Germinal center (tissue), 1 donor: Measurements from ENCODE around the gene KRT26.

Source experiments
- DNase-seq: peaks from one replicate; pipeline ENCODE4 v3.0.0; 2012; ENCODE audit warnings: mixed read lengths, low spot score

KRT26 gene

GRCh38 chr17:40727447-40728231 is 44.4 kb downstream of the KRT26 start:
- no peak for DNase-seq

GRCh38 chr17:40726919-40727318 is 45.1 kb downstream of the KRT26 start:
- DNase-seq = no peak

- no peak for DNase-seq
Measured at GRCh38 chr17:40724656-40725055, 47.3 kb downstream of the KRT26 start.

- DNase-seq = no peak
Measured at GRCh38 chr17:40722241-40722640, 49.8 kb downstream of the KRT26 start.

- DNase-seq = no peak
Measured at GRCh38 chr17:40720899-40721298, 51.1 kb downstream of the KRT26 start.

GRCh38 chr17:40718930-40719329 is 53.1 kb downstream of the KRT26 start:
- DNase-seq = no peak

- DNase-seq = no peak
Measured at GRCh38 chr17:40717776-40718175, 54.2 kb downstream of the KRT26 start.
